Vagina (tissue), 2 donors: Measurements from ENCODE around the gene ORAI2.

ENCODE experiments used
- POLR2A ChIP-seq, 2 donors: fragments of 450-650 bp; IDR thresholded peaks; one replicate each; pipeline ENCODE4 v1.6.1; 2017; ENCODE audit warnings: antibody characterized with exemption in 2 of 2, mild to moderate bottlenecking in 2 of 2, moderate library complexity in 2 of 2
- POLR2AphosphoS5 ChIP-seq, 2 donors: sonication (generic); formaldehyde crosslinking; IDR thresholded peaks; one replicate each; pipeline ENCODE4 v1.9.0; 2017; ENCODE audit warnings: antibody characterized with exemption in 2 of 2, mild to moderate bottlenecking in 2 of 2, low read depth in 1 of 2; ENCODE audit not compliant: insufficient read depth in 1 of 2

DNA sequence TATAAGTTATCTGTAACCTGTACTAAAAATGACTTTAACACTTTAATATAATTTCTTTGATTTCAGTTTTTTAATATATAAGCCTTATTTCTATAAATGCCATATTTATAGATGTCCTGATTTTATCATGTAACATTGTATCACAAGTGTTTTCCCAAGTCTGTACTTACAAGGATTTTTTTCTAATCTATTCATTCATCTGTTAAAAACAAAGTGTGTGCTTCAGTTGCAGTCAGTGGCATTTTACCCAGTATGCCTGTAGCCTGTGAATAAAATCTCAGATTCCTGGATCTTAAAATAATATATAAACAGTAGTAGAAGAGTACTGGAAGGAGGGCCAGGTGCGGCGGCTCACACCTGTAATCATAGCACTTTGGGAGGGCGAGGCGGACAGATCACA lies 19.8 kb upstream of the ORAI2 start:
- no peak for TF ChIP-seq POLR2A (IDR thresholded peaks at IDR 0.05)
- no peak for TF ChIP-seq POLR2AphosphoS5 (IDR thresholded peaks at IDR 0.05; ENCODE audit: insufficient read depth in 1 of 2, low read depth in 1 of 2)
